ENCODE results near the gene CIT. TPM values are rescaled to one million over a fixed set of nuclear protein-coding genes. Genes with fewer than 3 reads are reported as not detected.

Gene CIT
- total RNA-seq, 4 donors from 2014 or later: 6.1 to 20.3 (median 10.0) TPM

DNA sequence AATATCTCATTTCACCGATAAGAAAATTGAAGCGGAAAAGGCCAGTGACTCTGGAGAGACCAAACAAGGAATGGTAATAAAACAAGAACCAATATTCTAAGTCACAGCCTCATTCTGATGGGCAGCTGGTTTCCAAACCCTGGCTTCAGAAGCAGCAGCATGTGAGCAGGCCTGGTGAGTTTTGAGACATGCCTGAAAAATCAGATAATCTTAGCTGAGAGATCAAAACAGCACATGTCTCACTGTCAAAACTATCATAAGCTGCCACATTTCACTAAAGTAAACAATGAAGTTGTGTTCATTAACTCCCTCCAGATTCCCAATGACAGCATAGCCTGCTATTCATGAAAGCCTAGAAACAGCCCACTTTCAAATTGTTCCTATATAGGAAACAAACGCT is 36.5 kb downstream of the CIT start:
- DNase-seq (ENCODE audit: low spot score in 2 of 2): no peak
- 69% methylated on average over 3 of the region's 3 CpGs for WGBS

DNA sequence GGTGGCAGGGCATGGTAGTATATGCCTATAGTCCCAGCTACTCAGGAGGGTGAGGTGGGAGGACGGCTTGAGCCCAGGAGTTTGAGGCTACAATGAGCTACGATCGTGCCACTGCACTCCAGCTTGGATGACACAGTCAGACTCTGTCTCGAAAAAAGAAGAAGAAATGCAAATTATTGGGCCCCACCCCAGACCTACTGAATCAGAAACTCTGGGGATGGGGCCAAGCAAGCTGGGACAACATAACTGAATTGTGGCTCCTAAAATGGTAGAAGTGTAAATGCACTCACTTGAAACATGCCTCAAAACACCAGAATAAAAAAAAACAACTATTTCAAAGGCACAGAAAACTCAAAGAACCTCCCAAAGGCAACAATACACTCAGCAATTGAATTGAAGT is 37.0 kb downstream of the CIT start:
- Histone ChIP-seq H3K4me3 (no peak overlapping the region), H3K27me3 (no peaks in the 10 kb centered on the region), H3K36me3 (no peaks in the 10 kb centered on the region), H3K9me3 (peaks cover 9% of the 10 kb centered on the region), H3K4me1 (no peaks in the 10 kb centered on the region), H3K27ac (no peak overlapping the region)
- DNase-seq (ENCODE audit: low spot score in 2 of 2): no peak
- WGBS: 58% methylated on average over 4 of the region's 4 CpGs
- TF ChIP-seq, protein P1, sequence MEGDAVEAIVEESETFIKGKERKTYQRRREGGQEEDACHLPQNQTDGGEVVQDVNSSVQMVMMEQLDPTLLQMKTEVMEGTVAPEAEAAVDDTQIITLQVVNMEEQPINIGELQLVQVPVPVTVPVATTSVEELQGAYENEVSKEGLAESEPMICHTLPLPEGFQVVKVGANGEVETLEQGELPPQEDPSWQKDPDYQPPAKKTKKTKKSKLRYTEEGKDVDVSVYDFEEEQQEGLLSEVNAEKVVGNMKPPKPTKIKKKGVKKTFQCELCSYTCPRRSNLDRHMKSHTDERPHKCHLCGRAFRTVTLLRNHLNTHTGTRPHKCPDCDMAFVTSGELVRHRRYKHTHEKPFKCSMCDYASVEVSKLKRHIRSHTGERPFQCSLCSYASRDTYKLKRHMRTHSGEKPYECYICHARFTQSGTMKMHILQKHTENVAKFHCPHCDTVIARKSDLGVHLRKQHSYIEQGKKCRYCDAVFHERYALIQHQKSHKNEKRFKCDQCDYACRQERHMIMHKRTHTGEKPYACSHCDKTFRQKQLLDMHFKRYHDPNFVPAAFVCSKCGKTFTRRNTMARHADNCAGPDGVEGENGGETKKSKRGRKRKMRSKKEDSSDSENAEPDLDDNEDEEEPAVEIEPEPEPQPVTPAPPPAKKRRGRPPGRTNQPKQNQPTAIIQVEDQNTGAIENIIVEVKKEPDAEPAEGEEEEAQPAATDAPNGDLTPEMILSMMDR (IDR thresholded peaks at IDR 0.05): no peak
- TF ChIP-seq POLR2A (IDR thresholded peaks at IDR 0.05): no peak
- no peak for TF ChIP-seq EP300 (IDR thresholded peaks at IDR 0.05)
- no peak for TF ChIP-seq POLR2AphosphoS5 (IDR thresholded peaks at IDR 0.05)

More for the DNA sequence above, 36.5 kb downstream of the CIT start:
- Histone ChIP-seq H3K4me1 (no peaks in the 10 kb centered on the region), H3K27ac (no peak overlapping the region), H3K27me3 (no peaks in the 10 kb centered on the region), H3K36me3 (no peaks in the 10 kb centered on the region), H3K4me3 (no peak overlapping the region), H3K9me3 (peaks cover 9% of the 10 kb centered on the region)
- no peak for TF ChIP-seq POLR2AphosphoS5 (IDR thresholded peaks at IDR 0.05)
- no peak for TF ChIP-seq POLR2A (IDR thresholded peaks at IDR 0.05)
- TF ChIP-seq, protein P1 (IDR thresholded peaks at IDR 0.05): no peak
- no peak for TF ChIP-seq EP300 (IDR thresholded peaks at IDR 0.05)

DNA sequence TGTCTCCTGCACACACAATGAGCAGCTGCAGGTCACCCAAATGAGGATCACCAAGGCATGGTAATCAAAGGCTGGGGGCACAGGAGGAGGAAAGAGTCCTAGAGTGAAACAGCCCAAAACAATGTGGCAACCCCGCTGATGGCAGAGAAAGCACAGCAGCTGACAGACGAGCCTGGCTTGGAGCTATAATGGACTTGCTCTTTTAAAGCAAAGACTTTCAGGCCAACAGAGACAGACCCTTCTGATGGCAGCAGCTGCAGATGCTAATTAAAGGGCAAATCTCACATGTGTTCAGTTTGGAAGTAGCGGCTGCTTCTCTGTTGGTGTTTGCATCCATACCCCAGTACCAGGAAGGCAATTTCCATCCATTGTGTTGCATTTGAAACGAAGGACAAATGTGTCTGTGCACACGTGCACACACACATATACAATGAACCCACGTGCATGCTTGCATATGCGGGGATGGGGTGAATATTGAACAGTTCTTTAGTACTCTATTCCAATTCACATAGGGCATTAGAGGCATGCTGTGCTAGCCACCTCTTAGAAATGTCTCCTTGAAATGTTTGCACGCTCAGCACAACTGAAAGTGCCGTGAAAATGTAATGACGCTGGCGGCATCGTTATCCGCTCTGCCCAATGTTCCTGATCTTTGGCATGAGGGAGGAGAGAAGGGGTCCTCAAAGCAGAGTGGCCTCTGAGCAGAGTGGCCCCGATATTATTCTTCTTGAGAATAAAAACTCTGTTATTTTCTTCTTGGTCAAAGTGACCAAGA is 38.1 kb downstream of the CIT start:
- DNase-seq (ENCODE audit: low spot score in 2 of 2): no peak
- Histone ChIP-seq H3K27ac (no peak overlapping the region), H3K4me1 (no peaks in the 10 kb centered on the region), H3K4me3 (no peak overlapping the region), H3K36me3 (no peaks in the 10 kb centered on the region), H3K9me3 (peaks cover 9% of the 10 kb centered on the region), H3K27me3 (no peaks in the 10 kb centered on the region)
- 91% methylated on average over 14 of the region's 14 CpGs for WGBS
- TF ChIP-seq POLR2A (IDR thresholded peaks at IDR 0.05) (no peak), POLR2AphosphoS5 (IDR thresholded peaks at IDR 0.05) (no peak), EP300 (IDR thresholded peaks at IDR 0.05) (no peak)
- TF ChIP-seq, protein P1 (IDR thresholded peaks at IDR 0.05): no peak

DNA sequence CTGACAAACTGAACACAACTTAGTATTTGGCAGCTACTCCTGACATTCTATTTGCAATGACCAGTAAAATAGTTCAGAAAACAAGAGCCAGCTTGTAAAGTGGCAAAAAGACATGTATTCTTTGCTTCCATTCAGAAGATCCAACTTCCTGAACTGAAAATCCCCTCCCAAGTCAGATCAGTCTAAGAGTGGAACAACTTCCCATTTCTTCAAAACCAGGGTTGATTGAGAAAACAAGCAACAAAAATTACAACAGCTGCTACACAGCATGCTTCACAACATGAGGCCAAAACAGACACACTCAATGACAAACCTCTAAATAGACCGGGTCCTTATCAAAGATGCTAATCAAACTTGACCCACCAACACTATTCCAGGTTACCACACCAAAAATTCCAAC is 40.3 kb downstream of the CIT start:
- TF ChIP-seq POLR2AphosphoS5 (IDR thresholded peaks at IDR 0.05): no peak
- no peak for TF ChIP-seq POLR2A (IDR thresholded peaks at IDR 0.05)
- TF ChIP-seq, protein P1 (IDR thresholded peaks at IDR 0.05): no peak
- TF ChIP-seq EP300 (IDR thresholded peaks at IDR 0.05): no peak
- WGBS: 84% methylated on average over 1 of the region's 1 CpG

DNA sequence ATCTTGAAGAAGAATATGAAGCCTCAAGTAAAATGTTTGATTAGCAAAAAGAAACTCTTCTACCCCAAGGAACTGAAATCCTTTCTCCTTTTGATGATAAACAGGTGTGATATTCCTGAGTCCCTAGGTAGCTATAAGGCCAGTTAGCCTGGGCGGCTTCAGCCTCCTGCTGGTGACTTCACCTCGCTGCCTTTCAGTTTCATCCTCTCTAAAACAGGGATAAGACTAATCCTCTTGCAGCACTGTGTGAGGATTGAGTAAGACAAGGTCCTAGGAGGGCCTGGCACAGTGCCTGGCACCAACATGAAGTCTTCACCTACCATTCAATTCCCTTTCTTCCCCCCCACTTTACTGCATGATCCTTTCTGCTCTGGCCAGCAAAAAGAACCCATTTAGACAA is 42.1 kb downstream of the CIT start:
- DNase-seq (ENCODE audit: low spot score in 2 of 2): no peak
- H3K4me1 ChIP-seq: no peaks in the 10 kb centered on the region
- no peak overlapping the region for H3K4me3 ChIP-seq
- H3K9me3 ChIP-seq: no peaks in the 10 kb centered on the region
- no peaks in the 10 kb centered on the region for H3K27me3 ChIP-seq
- no peaks in the 10 kb centered on the region for H3K36me3 ChIP-seq
- WGBS: 79% methylated on average over 2 of the region's 2 CpGs
- H3K27ac ChIP-seq: no peak overlapping the region
- TF ChIP-seq, protein P1 (IDR thresholded peaks at IDR 0.05): no peak
- TF ChIP-seq POLR2A (IDR thresholded peaks at IDR 0.05) (no peak), POLR2AphosphoS5 (IDR thresholded peaks at IDR 0.05) (no peak), EP300 (IDR thresholded peaks at IDR 0.05) (no peak)

More for the DNA sequence above, 40.3 kb downstream of the CIT start:
- DNase-seq (ENCODE audit: low spot score in 2 of 2): no peak
- Histone ChIP-seq H3K27me3 (no peaks in the 10 kb centered on the region), H3K27ac (no peak overlapping the region), H3K9me3 (peaks cover 7% of the 10 kb centered on the region), H3K4me1 (no peaks in the 10 kb centered on the region), H3K36me3 (no peaks in the 10 kb centered on the region), H3K4me3 (no peak overlapping the region)

Data from suprapubic skin (tissue), 4 donors.